ENCODE data around the gene FGD3. TPM values are rescaled to one million over a fixed set of nuclear protein-coding genes. Genes with fewer than 3 reads are reported as not detected.
"Not testable (repeated sequence)": the region's sequence is repeated elsewhere in the genome, so short reads cannot be mapped to it uniquely, and the experiment has no call there.

FGD3 gene
- total and polyA plus RNA-seq, 2 donors: 5.8 to 7.4 TPM

GRCh38 chr9:93013856-93014582, 66.7 kb downstream of the FGD3 start:
- H3K4me1 ChIP-seq (ENCODE audit: insufficient read depth): no peaks in the 10 kb centered on the region
- DNase-seq (ENCODE audit: extremely low spot score): no peak
- no peak overlapping the region for H3K4me3 ChIP-seq (ENCODE audit: low read depth, low read length)
- no peak overlapping the region for H3K27ac ChIP-seq (ENCODE audit: low read depth)
- WGBS: 72% methylated on average over 13 of the region's 13 CpGs
- H3K36me3 ChIP-seq (ENCODE audit: insufficient read depth): peaks cover 3% of the 10 kb centered on the region

GRCh38 chr9:93015190-93015589, 67.9 kb downstream of the FGD3 start:
- not testable (repeated sequence) for H3K36me3 ChIP-seq (ENCODE audit: insufficient read depth); H3K27ac ChIP-seq (ENCODE audit: low read depth); H3K4me3 ChIP-seq (ENCODE audit: low read depth, low read length); H3K4me1 ChIP-seq (ENCODE audit: insufficient read depth); DNase-seq (ENCODE audit: extremely low spot score)
- WGBS: 78% methylated on average over 10 of the region's 10 CpGs

- no peaks in the 10 kb centered on the region for H3K36me3 ChIP-seq (ENCODE audit: insufficient read depth)
- WGBS: 92% methylated on average over 9 of the region's 9 CpGs
- H3K27ac ChIP-seq (ENCODE audit: low read depth): no peak overlapping the region
- no peak overlapping the region for H3K4me3 ChIP-seq (ENCODE audit: low read depth, low read length)
- no peak for DNase-seq (ENCODE audit: extremely low spot score)
- no peaks in the 10 kb centered on the region for H3K4me1 ChIP-seq (ENCODE audit: insufficient read depth)
Observed at GRCh38 chr9:93017621-93018020, 70.3 kb downstream of the FGD3 start.

- Histone ChIP-seq H3K4me3 (ENCODE audit: low read depth, low read length) (no peak overlapping the region), H3K4me1 (ENCODE audit: insufficient read depth) (no peaks in the 10 kb centered on the region), H3K36me3 (ENCODE audit: insufficient read depth) (no peaks in the 10 kb centered on the region), H3K27ac (ENCODE audit: low read depth) (no peak overlapping the region)
- WGBS: 93% methylated on average over 11 of the region's 11 CpGs
- no peak for DNase-seq (ENCODE audit: extremely low spot score)
Observed at GRCh38 chr9:93020151-93020550, 72.8 kb downstream of the FGD3 start.

- H3K36me3 ChIP-seq (ENCODE audit: insufficient read depth): no peaks in the 10 kb centered on the region
- DNase-seq (ENCODE audit: extremely low spot score): no peak
- H3K4me1 ChIP-seq (ENCODE audit: insufficient read depth): no peaks in the 10 kb centered on the region
- H3K4me3 ChIP-seq (ENCODE audit: low read depth, low read length): no peak overlapping the region
- H3K27ac ChIP-seq (ENCODE audit: low read depth): no peak overlapping the region
- 74% methylated on average over 27 of the region's 27 CpGs for WGBS
Observed at GRCh38 chr9:93020771-93021670, 73.7 kb downstream of the FGD3 start.

- no peak for DNase-seq (ENCODE audit: extremely low spot score)
Observed at GRCh38 chr9:93022066-93022465, 74.7 kb downstream of the FGD3 start.

GRCh38 chr9:93022721-93023520, 75.6 kb downstream of the FGD3 start:
- H3K4me1 ChIP-seq (ENCODE audit: insufficient read depth): no peaks in the 10 kb centered on the region
- H3K27ac ChIP-seq (ENCODE audit: low read depth): no peak overlapping the region
- no peak for DNase-seq (ENCODE audit: extremely low spot score)
- no peaks in the 10 kb centered on the region for H3K36me3 ChIP-seq (ENCODE audit: insufficient read depth)
- no peak overlapping the region for H3K4me3 ChIP-seq (ENCODE audit: low read depth, low read length)
- WGBS: 90% methylated on average over 23 of the region's 23 CpGs

More at GRCh38 chr9:93022066-93022465, 74.7 kb downstream of the FGD3 start:
- H3K36me3 ChIP-seq (ENCODE audit: insufficient read depth): no peaks in the 10 kb centered on the region
- H3K4me1 ChIP-seq (ENCODE audit: insufficient read depth): no peaks in the 10 kb centered on the region
- no peak overlapping the region for H3K27ac ChIP-seq (ENCODE audit: low read depth)
- 95% methylated on average over 9 of the region's 9 CpGs for WGBS
- no peak overlapping the region for H3K4me3 ChIP-seq (ENCODE audit: low read depth, low read length)

GRCh38 chr9:93023521-93023815, 76.1 kb downstream of the FGD3 start:
- no peak for DNase-seq (ENCODE audit: extremely low spot score)
- WGBS: 85% methylated on average over 4 of the region's 4 CpGs
- Histone ChIP-seq H3K4me1 (ENCODE audit: insufficient read depth) (no peaks in the 10 kb centered on the region), H3K27ac (ENCODE audit: low read depth) (no peak overlapping the region), H3K4me3 (ENCODE audit: low read depth, low read length) (no peak overlapping the region), H3K36me3 (ENCODE audit: insufficient read depth) (no peaks in the 10 kb centered on the region)

GRCh38 chr9:93024646-93024910, 77.3 kb downstream of the FGD3 start:
- WGBS: 87% methylated on average over 4 of the region's 4 CpGs

GRCh38 chr9:93024986-93025630, 77.8 kb downstream of the FGD3 start:
- H3K27ac ChIP-seq (ENCODE audit: low read depth): no peak overlapping the region
- no peak for DNase-seq (ENCODE audit: extremely low spot score)

More at GRCh38 chr9:93024646-93024910, 77.3 kb downstream of the FGD3 start:
- Histone ChIP-seq H3K27ac (ENCODE audit: low read depth) (no peak overlapping the region), H3K36me3 (ENCODE audit: insufficient read depth) (no peaks in the 10 kb centered on the region), H3K4me3 (ENCODE audit: low read depth, low read length) (no peak overlapping the region), H3K4me1 (ENCODE audit: insufficient read depth) (no peaks in the 10 kb centered on the region)
- DNase-seq (ENCODE audit: extremely low spot score): no peak

GRCh38 chr9:93025736-93026135, 78.4 kb downstream of the FGD3 start:
- no peak overlapping the region for H3K4me3 ChIP-seq (ENCODE audit: low read depth, low read length)
- H3K4me1 ChIP-seq (ENCODE audit: insufficient read depth): no peaks in the 10 kb centered on the region
- 84% methylated on average over 8 of the region's 8 CpGs for WGBS
- DNase-seq (ENCODE audit: extremely low spot score): no peak
- H3K27ac ChIP-seq (ENCODE audit: low read depth): no peak overlapping the region
- H3K36me3 ChIP-seq (ENCODE audit: insufficient read depth): no peaks in the 10 kb centered on the region

More at GRCh38 chr9:93024986-93025630, 77.8 kb downstream of the FGD3 start:
- H3K4me1 ChIP-seq (ENCODE audit: insufficient read depth): no peaks in the 10 kb centered on the region
- 95% methylated on average over 11 of the region's 11 CpGs for WGBS
- no peaks in the 10 kb centered on the region for H3K36me3 ChIP-seq (ENCODE audit: insufficient read depth)
- no peak overlapping the region for H3K4me3 ChIP-seq (ENCODE audit: low read depth, low read length)

GRCh38 chr9:93026640-93027039, 79.3 kb downstream of the FGD3 start:
- Histone ChIP-seq H3K36me3 (ENCODE audit: insufficient read depth) (no peaks in the 10 kb centered on the region), H3K4me3 (ENCODE audit: low read depth, low read length) (no peak overlapping the region), H3K27ac (ENCODE audit: low read depth) (no peak overlapping the region), H3K4me1 (ENCODE audit: insufficient read depth) (no peaks in the 10 kb centered on the region)
- over 99% methylated on average over 7 of the region's 7 CpGs for WGBS
- DNase-seq (ENCODE audit: extremely low spot score): no peak

- DNase-seq (ENCODE audit: extremely low spot score): no peak
- Histone ChIP-seq H3K4me3 (ENCODE audit: low read depth, low read length) (no peak overlapping the region), H3K27ac (ENCODE audit: low read depth) (no peak overlapping the region), H3K4me1 (ENCODE audit: insufficient read depth) (no peaks in the 10 kb centered on the region), H3K36me3 (ENCODE audit: insufficient read depth) (no peaks in the 10 kb centered on the region)
- WGBS: 97% methylated on average over 10 of the region's 10 CpGs
Observed at GRCh38 chr9:93027750-93028149, 80.4 kb downstream of the FGD3 start.
